GM12878 (cell line): ENCODE data around the gene IL1B.

Experiments
- CHD4 ChIP-seq: fragments of 200-600 bp; sonication (generic); IDR thresholded peaks from 2 replicates; pipeline ENCODE4 v1.6.1; 2016; ENCODE audit warnings: mild to moderate bottlenecking
- HCFC1 ChIP-seq: fragments of 150-350 bp; IDR thresholded peaks from 2 replicates; pipeline ENCODE4 v1.6.1; 2014; ENCODE audit warnings: low read length
- KAT2A ChIP-seq: conservative IDR thresholded peaks from 2 replicates; pipeline ENCODE4 v1.6.1; 2011; ENCODE audit warnings: low read depth, low read length; ENCODE audit not compliant: control insufficient read depth
- MEF2A ChIP-seq: IDR thresholded peaks from 2 replicates; pipeline ENCODE4 v1.6.1; 2011; ENCODE audit warnings: low read depth, mild to moderate bottlenecking, low read length, moderate library complexity; ENCODE audit not compliant: insufficient read depth
- PML ChIP-seq: IDR thresholded peaks from 2 replicates; pipeline ENCODE4 v1.6.1; 2012; ENCODE audit warnings: low read length, inconsistent platforms
- POLR2A ChIP-seq: IDR thresholded peaks from 2 replicates; pipeline ENCODE4 v1.6.1; 2011; ENCODE audit warnings: low read depth, mild to moderate bottlenecking, low read length
- RFX5 ChIP-seq: IDR thresholded peaks from 2 replicates; pipeline ENCODE4 v1.6.1; 2011; ENCODE audit warnings: low read depth, low read length, improper control_type of control experiment
- SP1 ChIP-seq: IDR thresholded peaks from one replicate; pipeline ENCODE4 v1.6.1; 2011; ENCODE audit warnings: low read depth, low read length
- ZNF274 ChIP-seq: IDR thresholded peaks from one replicate; pipeline ENCODE4 v1.8.0; 2011; ENCODE audit not compliant: insufficient read length, insufficient read depth
- TF ChIP-seq, protein P1 (sequence below), 3 experiments: IDR thresholded peaks in 2 of 3; conservative IDR thresholded peaks in 1 of 3; 2 replicates each; pipeline ENCODE4 v1.5.1; 2011; ENCODE audit warnings: low read depth in 3 of 3, low read length in 3 of 3, mild to moderate bottlenecking in 3 of 3, control low read depth in 2 of 3, moderate library complexity in 2 of 3, inconsistent platforms in 1 of 3, mixed read lengths in 1 of 3; ENCODE audit not compliant: control insufficient read depth in 2 of 3, insufficient read depth in 1 of 3; ENCODE audit errors: extremely low read depth in 1 of 3
- TF ChIP-seq, protein P2 (sequence below): IDR thresholded peaks from 2 replicates; pipeline ENCODE4 v1.6.1; 2012; ENCODE audit warnings: low read depth, low read length, improper control_type of control experiment

DNA sequence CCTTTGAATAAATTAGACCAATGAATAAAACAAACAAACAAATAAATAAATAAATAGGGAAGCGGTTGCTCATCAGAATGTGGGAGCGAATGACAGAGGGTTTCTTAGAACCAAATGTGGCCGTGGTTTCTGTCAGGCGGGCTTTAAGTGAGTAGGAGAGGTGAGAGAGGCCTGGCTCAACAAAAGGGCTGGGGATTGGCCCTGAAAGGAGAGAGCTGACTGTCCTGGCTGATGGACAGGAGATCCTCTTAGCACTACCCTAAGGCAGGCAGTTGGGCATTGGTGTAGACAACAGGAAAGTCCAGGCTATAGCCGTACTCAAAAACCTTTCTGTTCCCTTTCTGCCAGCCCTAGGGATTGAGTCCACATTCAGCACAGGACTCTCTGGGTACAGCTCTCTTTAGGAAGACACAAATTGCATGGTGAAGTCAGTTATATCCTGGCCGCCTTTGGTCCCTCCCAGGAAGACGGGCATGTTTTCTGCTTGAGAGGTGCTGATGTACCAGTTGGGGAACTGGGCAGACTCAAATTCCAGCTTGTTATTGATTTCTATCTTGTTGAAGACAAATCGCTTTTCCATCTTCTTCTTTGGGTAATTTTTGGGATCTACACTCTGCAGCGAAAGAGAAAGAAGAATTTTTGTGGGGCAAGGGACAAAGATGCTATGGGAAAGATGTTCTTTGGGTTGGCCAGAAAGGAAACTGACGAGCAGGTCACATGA lies 6.5 kb downstream of the IL1B start:
- TF ChIP-seq CHD4, result no peak
- TF ChIP-seq POLR2A, result no peak
- no peak for TF ChIP-seq RFX5
- TF ChIP-seq KAT2A, result no peak
- TF ChIP-seq ZNF274, result no peak
- TF ChIP-seq SP1, result no peak
- TF ChIP-seq, protein P1, sequence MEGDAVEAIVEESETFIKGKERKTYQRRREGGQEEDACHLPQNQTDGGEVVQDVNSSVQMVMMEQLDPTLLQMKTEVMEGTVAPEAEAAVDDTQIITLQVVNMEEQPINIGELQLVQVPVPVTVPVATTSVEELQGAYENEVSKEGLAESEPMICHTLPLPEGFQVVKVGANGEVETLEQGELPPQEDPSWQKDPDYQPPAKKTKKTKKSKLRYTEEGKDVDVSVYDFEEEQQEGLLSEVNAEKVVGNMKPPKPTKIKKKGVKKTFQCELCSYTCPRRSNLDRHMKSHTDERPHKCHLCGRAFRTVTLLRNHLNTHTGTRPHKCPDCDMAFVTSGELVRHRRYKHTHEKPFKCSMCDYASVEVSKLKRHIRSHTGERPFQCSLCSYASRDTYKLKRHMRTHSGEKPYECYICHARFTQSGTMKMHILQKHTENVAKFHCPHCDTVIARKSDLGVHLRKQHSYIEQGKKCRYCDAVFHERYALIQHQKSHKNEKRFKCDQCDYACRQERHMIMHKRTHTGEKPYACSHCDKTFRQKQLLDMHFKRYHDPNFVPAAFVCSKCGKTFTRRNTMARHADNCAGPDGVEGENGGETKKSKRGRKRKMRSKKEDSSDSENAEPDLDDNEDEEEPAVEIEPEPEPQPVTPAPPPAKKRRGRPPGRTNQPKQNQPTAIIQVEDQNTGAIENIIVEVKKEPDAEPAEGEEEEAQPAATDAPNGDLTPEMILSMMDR (IDR thresholded peaks at IDR 0.05 in 2 of 3, conservative IDR thresholded peaks at IDR 0.05 in 1 of 3; ENCODE audit: control insufficient read depth in 2 of 3, extremely low read depth in 1 of 3, insufficient read depth in 1 of 3, low read depth in 3 of 3, low read length in 3 of 3), result no peak
- no peak for TF ChIP-seq PML
- no peak for TF ChIP-seq HCFC1
- TF ChIP-seq, protein P2, sequence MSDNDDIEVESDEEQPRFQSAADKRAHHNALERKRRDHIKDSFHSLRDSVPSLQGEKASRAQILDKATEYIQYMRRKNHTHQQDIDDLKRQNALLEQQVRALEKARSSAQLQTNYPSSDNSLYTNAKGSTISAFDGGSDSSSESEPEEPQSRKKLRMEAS, result no peak
- no peak for TF ChIP-seq MEF2A
